HG03457 (cell line): ENCODE measurements around the gene TFR2.
A peak's percentile ranks its signal among the peaks of the same experiment; 100 is the strongest.

Experiments
- ATAC-seq: cut with Tn5 transposase; IDR thresholded peaks from one replicate; pipeline ENCODE4 v1.9.1; 2021; ENCODE audit warnings: moderate number of reproducible peaks; ENCODE audit not compliant: unreplicated experiment

Gene TFR2

DNA sequence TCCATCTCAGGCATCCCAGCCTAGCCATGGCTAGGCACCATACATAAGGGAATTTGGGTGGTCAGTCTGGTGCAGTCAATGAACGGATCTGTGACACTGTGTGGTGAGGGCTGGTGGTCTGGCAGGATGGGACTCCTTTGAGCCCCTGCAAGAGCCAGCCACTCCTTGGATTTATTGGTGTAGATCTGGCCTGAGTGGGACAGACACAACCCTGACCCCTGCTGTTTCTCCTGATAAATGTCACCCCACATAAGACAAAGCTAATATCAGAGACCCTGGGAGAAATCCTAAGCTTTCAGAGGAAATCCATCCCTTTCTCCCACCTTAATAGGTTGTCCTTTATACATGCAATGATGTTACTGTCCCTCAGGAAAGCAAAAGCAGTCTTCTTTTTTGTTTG lies 52.9 kb downstream of the TFR2 start:
- ATAC-seq: no peak

DNA sequence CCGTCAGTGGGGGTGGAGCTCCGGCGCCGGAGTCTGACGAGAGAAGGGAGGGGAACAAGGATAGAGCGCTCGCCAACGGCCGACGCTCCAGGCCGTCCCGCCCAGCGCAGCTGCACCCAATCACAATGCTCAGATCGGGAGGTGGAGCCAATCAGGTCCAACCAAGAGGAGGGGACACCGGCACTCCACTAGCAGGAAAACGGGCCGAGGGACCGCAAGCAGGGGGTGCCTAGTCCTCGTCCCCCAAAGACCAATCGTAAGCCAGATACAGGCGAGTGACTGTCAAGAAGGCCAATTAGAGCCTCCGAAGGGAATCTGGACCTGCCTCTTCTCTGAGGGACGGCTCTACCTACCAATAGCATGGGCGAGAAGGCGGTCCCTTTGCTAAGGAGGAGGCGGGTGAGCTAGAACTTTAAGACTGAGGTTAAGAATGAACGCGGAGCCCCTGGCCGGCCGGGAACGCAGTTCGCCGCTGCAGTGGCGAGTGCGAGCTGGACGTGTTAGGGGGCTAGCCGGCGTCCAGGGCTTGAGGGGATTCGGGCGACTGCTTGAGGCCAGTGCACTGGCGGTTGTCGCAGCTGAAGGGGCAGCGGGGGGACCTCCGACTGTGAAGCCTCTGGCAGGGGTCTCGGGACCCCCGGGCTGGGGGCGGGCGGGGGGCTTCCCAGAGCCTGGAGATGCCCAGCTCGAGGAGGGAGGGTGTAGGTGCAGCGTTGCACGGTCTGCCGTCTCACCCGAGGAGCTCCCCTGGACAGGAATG lies 54.9 kb downstream of the TFR2 start, which contains the start of gene FBXO24:
TSS of gene FBXO24 (plus strand) at position 63 of the 760 bp plus-strand sequence. CDS start at position 361, 298 bp downstream.
- ATAC-seq: peak; percentile 74

DNA sequence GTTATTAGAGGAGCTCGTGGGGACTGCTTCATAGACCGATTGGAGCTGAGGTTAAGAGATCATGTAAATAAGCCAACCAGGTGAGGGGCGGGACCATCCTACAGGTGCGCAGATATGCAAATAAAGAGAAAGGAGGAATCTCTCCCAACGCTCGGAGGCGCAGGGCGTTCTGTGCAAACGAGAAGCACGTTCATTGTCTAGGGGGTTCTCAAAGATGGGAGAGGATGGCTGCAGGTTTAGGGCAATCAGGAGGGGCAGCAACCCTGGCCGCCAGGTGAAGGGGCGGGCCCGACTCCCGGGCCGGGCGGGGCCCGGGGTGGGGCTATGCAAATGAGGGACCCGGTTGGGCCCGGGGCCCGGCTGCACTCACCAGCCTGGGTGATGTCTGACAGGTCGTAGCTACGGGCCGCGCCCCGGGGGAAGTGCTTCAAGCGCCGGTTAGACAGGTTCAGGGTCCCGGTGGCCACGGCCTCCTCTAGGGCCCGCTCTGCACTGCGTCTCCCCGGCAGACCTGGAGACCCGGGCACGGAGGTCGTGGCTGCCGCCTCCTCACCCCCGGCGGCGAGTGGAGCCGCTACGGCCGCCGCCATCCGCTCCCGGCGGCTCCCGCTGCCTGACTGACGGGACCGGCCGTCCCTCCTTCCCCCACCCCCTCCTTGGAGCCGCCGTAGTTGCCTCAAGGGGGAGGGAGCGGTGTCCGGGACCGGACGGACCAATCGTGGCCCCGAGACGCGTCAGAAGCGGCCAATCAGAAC lies 55.7 kb downstream of the TFR2 start, which contains the start of gene LRCH4:
TSS of gene LRCH4 (minus strand) at position 619 of the 755 bp plus-strand sequence. CDS start at position 590, 29 bp downstream.
- ATAC-seq: no peak

DNA sequence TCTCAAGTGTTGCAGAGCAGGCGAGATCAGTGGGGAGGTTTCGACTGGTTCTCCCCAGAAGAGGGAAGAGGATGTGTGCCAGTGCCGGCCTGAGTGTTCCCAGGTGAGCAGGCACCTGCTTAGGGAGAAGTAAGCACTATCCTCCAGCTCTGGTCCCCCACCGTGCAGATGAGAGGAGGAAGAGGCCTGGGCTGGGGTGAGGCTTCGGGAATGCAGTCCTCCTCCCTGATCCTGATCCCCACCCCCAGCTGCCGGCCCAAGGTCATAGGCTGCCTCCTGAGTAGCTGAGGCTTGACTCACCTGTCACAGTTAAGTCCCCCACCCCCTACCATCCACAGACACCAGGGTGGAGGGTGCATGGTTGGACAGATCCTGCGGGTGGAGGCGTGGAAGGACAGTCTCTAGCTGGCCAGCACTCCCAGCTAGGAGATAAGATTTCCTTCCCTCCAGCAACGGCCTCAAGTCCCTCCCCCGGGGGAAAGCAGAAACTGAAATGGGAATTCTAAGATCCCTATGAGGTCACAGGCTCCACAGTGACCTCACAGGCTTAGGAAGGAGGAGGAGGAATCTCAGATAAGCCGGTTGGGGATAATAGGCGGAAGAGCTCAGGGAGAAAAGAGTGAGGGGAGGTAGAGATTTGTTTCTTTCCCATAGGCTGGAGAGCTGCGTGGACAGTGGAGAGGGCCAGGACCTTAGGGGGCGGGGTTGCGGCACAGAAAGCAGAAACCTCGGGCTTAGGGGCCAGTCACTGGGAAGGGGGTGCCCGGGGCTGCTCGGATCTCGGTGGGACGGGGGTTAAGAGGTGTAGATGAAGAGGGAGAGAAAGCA lies 56.5 kb downstream of the TFR2 start:
- ATAC-seq: no peak

DNA sequence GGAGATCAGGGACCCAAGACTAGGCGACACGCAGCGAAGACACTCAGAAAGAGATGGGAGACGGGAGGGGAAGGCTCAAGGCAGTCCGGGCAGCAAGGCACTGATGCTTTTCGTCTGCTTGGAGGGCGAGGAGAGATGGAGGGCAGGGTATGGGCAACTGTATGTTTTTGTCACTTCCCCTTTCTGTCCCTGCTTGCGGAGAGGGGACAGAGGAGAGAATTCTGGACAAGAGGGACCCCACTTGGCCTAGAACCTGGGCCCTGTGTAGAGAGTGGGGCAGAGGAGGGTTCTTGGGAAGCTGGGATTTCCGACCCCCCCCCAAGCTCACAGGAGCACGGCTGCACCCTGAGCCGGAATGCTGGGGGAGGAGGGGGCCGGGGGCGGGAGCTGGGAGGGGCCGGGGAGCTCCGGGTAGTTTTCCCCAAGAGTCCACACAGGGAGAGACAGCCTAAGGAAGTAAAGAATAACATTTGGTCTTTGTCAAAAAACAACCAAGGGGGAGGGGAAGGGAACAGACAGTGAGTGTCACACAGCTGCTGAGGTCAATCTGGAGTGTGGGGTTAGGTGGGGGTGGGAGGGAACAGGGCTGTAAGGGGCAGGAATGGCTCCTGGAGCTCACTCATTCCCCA lies 57.2 kb downstream of the TFR2 start:
- ATAC-seq: no peak

DNA sequence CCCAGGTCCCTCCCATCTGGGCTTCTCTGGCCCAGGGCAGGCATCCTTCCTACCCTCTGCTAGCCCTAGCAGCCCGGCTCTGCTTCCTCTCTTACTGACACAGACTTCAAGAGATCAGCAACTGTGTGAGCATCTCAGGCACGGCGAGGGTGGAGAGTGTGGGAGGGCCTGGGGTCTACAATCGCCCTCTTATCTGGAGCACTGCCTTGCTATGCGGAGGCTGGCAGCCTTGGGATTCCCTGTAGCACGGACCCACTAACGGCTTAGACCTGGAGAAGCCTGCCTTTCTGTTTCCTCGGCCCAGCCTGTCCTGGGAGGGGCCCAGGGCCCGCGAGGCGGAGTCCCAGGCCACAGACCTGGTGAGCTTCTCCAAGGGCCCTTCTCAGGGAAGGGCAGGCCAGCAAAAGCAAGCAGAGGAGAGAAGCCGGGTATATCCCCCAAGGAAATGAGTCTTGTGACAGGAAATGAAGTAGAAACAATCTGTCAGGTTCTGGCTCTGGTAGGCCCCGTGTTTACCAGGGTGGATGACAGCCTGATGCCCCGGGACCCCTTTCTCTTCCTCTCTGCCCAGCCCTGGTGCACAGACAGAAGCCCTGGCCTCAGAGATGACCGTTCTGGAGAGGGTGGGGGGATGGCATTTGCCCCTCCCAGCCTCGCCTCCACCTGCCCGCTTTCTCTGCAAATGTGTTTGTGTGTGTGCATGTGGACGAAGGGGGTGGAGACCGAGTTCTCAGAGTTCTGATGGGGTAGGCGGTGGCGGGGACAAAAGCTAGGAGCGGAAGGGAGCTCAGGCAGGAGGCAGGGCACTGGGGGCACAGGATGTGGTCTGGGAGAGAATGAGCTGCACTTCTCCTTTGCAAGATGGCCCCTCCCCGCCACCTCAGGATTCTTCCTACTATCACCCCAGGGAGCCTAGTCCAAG lies 58.0 kb downstream of the TFR2 start:
- ATAC-seq: no peak

DNA sequence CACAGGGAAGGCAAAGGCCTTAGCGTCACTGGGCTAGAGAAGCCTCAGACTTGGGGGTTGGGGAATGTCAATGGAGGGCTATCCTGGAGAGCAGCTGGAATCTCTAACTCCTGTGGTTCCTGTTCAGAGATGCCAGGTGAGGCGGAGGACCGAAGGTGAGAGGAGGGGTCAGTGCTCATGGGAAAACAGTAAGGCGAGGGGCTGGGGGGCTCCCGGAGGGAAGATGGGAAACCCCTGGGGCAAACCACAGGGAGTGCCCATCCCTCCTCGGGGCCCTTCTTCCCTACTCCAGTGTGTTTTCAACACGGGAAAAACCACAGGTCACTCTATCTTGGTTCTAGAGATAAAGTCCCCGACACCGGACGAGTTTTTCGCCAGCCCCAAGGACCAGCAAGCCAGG lies 58.7 kb downstream of the TFR2 start:
- ATAC-seq: no peak

DNA sequence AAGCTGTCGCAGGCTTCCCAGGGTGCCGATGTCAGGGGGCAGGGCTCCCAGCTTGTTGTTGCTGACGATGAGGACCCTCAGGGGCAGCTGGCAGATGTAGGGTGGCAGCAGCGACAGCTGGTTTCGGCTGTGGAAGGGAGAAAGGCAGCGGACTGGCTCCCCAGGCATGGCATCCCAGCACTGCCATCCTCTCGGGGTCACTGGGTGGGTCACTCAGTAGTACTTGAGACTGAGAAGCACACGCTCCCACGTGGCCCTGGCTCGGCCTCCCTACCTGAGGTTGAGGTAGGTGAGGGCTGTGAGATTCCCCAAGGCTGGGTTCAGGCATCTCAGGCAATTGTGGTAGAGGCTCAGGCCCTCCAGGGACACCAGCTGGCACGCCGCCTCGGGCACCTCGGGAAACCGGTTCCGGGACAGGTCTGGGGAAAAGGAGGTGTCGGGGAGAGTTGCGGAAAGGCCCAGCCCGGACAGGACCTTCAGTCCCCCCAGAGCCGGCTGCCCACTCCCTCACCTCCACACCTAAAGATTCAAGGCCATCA lies 59.2 kb downstream of the TFR2 start:
- ATAC-seq: no peak

DNA sequence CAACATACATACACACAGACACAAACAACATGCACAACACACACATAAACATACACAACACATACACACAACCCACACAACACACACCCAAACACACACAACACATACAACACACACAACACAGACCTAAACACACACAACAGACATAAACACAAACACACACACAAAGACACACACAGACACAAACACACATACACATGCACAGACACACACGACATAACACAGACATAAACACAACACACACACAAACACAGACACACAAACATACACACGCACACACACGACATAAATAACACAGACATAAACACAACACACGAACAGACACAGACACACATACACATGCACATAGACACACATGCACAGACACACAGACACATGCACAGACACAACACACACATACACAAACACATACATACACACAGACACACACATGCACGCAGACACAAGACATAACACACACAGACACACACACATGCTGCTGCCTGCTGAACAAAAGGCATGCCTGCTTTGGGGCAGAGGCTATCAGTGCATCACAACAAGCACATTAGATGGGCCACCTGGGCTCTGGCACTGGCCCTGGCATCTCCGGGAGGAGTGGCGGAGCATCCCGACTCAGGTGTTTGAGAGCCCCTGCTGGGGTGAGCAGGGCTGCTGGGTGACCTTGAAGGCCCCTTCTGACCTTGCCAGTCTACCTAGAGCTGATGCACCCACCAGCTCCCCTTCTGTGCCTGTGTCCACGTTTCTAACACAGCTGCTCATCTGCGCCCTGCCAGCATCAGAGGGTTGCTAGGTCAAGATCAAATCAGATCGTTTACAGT lies 60.7 kb downstream of the TFR2 start:
- no peak for ATAC-seq

DNA sequence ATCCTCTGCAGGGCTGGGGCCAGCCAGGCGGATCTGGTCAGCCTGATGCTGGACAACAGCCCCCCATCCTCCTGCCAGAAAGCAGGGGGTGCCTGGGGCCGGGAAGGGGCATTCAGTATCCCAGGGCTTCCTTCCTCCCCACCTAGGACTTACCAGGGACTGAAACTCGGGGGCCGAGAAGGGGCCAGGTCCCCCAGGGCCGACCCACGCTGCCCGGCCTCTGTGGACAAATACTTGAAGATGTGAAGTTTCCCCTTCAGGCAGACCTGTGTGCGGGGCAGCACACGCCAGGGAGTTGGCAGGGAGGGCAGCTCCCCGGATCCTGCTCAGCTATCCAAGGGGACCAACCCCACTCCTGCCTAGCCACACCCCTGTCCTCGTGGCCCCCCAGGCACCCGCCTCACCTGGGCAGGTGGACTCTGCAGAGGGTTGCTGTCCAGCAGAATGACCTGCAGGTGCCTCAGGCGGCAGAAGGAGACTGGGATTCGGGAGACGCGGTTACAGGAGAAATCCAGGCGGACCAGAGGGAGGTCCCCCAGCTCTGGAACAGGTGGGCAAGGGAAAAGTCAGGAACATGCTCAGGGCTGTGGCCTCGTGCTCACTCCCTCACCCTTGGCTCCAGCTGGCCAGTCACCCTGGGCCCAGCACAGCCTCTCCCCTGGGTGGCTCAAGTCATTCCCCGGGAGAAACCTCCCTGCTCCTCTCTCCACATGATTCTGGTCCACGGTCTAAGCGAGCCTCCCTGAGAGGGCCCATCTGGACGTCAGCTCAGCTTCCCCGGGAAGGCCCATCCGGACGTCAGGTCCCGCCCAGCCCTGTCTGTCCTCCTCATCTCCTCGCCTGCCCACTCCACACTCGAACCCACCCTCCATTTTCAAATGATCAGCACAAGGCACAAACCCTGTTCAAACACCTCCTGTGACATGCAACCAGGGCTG lies 62.8 kb downstream of the TFR2 start:
- no peak for ATAC-seq

DNA sequence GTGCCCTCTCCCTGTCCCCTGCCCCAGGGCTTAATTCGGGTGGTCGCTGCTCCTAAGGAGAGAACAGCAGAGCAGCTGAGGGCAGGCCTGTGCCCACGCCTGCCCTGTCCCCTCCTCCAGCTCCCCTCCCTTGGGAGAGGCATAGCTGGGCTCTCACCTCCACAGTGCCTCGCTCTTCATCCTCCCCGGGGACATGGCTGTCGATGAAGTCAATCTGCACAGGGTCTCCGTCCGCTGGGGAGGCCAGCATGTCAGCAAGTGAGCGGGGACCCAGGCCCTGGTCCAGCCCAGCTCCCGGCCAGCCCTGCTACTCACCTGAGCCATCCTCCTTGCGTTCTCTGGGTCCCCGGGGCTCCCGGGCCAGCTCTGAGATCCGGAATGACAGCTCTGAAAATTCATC lies 63.8 kb downstream of the TFR2 start:
- no peak for ATAC-seq

DNA sequence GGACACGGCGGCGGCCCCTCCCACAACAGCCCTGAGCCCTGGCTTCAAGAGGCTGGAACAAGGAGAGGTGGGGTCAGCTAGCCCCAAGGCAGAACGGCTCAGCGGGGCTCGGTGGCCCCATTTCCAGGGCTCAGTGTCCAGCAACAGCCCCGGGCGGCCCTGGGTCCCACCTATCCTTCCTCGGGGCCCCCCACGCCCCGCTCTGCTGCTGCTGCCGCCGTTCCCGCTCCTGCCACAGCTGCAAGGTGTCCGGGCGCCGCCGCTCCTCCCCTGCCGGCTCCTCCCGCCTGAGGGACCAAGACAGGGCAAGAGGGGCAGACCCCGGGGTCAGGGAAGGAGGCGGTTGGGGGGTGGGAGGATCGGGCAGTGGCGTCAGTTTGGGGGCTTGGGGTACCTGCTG lies 64.2 kb downstream of the TFR2 start:
- no peak for ATAC-seq

DNA sequence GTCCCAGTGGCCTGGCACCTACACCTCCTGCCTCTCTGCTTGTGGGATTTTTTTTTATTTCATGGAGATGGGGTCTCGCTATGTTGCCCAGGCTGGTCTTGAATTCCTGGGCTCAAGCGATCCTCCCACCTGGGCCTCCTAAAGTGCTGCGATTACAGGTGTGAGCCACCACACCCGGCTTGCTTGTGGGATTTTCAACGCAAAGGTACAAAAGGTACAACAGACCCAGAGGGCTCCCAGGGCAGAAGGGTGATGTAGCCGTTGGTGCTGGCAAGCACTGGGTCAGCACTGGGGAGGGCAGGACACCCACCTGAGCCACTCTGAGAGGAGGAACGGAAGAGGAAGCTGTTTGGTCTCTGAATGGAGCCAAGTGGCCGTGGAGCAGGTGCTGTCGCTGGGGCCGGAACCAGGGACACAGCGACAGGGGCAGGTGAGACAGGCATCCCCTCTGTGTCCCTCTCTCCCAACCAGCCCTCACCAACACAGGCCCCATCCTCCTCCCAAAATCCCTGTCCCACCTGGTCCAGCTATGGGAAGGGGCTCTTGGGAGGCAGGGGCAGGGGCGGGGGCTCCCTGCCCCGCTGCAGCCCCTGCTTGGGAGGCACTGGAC lies 64.9 kb downstream of the TFR2 start:
- ATAC-seq: no peak

DNA sequence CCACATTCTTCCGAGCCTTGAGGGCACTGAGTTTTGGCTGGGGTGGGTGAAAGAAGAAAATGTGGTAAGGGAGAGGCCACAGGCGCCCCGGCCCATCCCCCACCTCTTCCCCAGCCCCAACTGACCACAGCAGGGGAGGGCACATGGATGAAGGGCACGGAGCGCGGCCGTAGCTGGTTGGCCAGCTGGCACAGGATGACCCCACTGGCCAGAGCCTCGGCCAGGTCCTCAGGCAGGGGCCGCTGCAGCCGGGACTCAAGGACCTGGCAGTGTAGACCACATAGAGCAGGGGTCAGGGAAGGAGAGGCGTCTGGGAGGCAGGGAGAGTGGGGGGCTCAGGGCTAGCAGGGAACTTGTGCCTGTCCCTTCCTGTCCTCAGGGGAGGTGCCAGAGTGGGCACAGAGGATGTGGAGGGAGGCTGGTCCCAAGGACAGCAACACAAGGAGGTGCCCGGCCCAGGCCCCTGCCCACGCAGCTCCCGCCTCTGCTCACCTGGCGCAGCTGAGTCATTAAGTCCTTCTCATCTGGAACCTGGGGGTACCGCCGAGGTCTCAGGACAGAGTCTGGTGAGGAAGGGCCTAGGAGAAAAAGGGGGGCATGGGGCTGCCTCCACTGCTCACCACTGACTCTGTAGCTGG lies 65.5 kb downstream of the TFR2 start:
- no peak for ATAC-seq

DNA sequence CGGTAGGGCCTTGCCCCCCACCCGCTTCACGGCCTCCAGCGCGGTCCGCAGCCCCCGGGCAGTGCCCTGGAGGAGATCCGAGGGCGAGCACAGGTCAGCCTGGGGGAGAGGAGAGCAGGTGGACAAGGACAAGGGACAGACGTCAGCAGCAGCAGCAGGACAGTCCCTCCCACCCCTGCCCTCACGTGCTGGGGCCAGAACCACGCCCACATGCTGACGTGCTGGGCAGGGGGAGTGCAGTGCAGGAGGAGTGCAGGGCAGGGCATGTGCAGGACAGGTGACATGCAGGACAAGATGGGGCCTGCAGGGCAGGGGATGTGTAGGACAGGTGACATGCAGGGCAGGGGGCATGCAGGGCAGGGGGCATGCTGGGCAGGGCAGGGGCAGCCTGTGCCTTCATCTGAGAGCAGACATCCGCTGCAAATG lies 66.1 kb downstream of the TFR2 start:
- no peak for ATAC-seq

DNA sequence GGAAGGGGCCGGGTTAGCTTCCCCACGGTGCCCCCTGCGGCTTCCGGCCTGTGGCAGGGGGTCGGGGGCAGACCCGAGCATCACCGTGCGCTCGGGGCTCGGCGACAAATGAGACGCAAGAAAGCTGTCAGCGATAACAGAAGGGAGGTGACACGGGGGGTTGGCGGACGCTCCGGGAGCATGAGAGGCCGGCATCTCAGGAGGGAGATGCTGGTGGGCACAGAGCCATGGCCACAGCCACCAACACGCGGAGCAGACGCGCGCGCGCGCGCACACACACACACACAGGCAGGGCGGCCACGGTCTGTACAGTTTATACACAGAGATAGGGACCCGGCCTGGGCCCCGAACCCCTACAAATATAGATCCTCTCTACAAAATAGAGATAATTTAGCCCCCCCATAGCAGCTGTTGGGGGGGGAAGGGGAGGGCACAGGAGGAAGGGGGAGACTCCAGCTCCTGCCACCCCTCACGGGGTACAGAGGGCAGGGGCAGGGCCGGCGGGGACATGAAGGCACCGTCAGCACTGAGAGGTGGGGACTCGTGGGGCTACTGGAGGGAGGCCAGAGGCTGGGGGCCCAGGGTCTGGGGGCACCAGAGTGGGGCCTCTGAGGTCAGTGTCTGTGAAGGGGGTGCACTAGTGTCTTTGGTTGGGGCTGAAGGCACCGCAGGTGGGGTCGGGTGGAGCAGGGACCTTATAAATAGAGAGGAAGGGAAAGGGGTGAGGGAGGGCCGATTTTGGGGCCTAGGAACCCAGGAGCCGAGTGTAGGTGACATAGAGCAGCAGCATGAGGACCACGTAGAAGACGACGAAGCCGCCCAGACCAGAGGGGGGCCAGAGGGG lies 66.8 kb downstream of the TFR2 start:
- ATAC-seq: no peak
